Activated naive CD4-positive, alpha-beta T cell treated with anti-CD3 and anti-CD28 coated beads, Interleukin-2, amount 50 U/mL, for 24 hours (primary cell): ENCODE measurements around the gene TMEM39A.

ENCODE experiments used
- H3K27ac Mint-ChIP-seq: one replicate; pipeline ENCODE4 v1.8.0; 2021; ENCODE audit warnings: mild to moderate bottlenecking, mixed read lengths
- H3K27me3 Mint-ChIP-seq: one replicate; pipeline ENCODE4 v1.8.0; 2021; ENCODE audit warnings: mixed read lengths
- H3K36me3 Mint-ChIP-seq: one replicate; pipeline ENCODE4 v1.8.0; 2021; ENCODE audit warnings: mixed read lengths
- H3K4me1 Mint-ChIP-seq: one replicate; pipeline ENCODE4 v1.8.0; 2021; ENCODE audit warnings: mixed read lengths
- H3K4me3 Mint-ChIP-seq: one replicate; pipeline ENCODE4 v1.8.0; 2021; ENCODE audit warnings: mild to moderate bottlenecking, mixed read lengths
- H3K9me3 Mint-ChIP-seq: one replicate; pipeline ENCODE4 v1.8.0; 2021; ENCODE audit warnings: mixed read lengths

The TMEM39A gene

DNA sequence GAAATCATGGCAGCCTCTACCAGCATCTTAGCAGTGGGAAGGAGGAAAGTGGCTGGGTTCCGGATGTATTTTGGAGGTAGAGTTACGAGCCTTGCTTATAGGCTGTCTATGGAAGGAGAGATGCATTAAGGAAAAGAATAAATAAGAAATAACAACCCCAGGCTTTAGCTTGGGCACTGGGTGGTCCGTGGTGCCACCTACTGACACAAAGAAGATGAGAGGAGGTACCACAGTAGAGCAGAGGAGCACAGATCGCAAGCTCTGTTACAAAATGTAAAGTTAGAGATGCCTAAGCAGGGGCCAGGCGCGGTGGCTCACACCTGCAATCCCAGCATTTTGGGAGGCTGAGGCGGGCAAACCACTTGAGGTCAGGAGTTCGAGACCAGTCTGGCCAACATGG, 74.8 kb downstream of the TMEM39A start:
- peaks cover 16% of the 10 kb centered on the region for H3K36me3 Mint-ChIP-seq

DNA sequence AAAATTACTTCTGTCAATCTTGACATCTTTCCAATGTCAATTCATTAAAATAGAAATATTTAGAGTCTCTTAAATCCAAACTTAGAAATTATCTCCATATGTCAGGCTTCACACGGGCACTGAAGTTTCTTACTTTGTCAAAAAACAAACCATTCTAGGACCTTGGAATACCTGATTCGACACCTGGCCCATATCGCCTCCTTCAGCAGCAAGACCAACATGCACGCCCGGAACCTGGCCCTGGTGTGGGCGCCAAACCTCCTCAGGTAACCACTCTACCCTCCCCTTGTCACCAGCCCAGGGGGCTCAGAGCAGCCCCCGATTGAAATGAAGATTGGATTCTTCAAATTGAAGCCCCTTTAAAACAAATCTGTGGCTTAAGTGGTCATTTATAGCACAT, 81.3 kb downstream of the TMEM39A start:
- no peaks in the 10 kb centered on the region for H3K27me3 Mint-ChIP-seq
- no peak overlapping the region for H3K27ac Mint-ChIP-seq
- no peak overlapping the region for H3K4me3 Mint-ChIP-seq
- peaks cover 10% of the 10 kb centered on the region for H3K36me3 Mint-ChIP-seq
- no peaks in the 10 kb centered on the region for H3K4me1 Mint-ChIP-seq
- no peaks in the 10 kb centered on the region for H3K9me3 Mint-ChIP-seq

More for the DNA sequence above, 74.8 kb downstream of the TMEM39A start:
- no peak overlapping the region for H3K27ac Mint-ChIP-seq
- H3K9me3 Mint-ChIP-seq, result no peaks in the 10 kb centered on the region
- no peaks in the 10 kb centered on the region for H3K27me3 Mint-ChIP-seq
- no peak overlapping the region for H3K4me3 Mint-ChIP-seq
- H3K4me1 Mint-ChIP-seq, result no peaks in the 10 kb centered on the region

DNA sequence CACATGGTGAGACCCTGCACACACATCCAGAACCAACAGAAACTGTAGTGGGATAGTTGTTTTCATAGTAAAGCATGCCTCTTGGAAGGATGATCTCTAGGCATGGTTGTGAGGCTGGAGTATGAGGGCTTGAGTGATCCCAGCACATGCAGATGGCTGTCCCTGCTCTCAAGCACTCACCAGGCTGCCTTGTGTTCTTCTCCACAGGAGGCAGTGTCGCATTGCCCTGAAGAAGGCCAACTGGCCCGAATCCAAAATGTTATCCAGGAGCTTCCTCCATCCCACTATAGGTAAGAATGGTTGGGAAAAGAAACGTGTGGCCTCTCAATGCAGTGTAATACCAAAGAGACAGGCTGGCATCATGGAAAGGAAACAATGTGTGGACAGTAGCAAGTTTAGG, 82.7 kb downstream of the TMEM39A start:
- no peak overlapping the region for H3K4me3 Mint-ChIP-seq
- no peak overlapping the region for H3K27ac Mint-ChIP-seq

More for the DNA sequence above, 82.7 kb downstream of the TMEM39A start:
- no peaks in the 10 kb centered on the region for H3K9me3 Mint-ChIP-seq
- H3K27me3 Mint-ChIP-seq, result no peaks in the 10 kb centered on the region
- no peaks in the 10 kb centered on the region for H3K4me1 Mint-ChIP-seq
- H3K36me3 Mint-ChIP-seq, result peaks cover 12% of the 10 kb centered on the region
